Loucy (cell line): ENCODE measurements around the gene CYB561D2.

Experiments used
- H2AFZ ChIP-seq: fragments of 200-600 bp; sonication (generic); 2 replicates; pipeline ENCODE4 v1.6.0; 2016; ENCODE audit warnings: antibody characterized with exemption, mild to moderate bottlenecking, low read length, moderate library complexity
- H3F3A ChIP-seq: fragments of 200-600 bp; 2 replicates; pipeline ENCODE4 v1.6.0; 2016; ENCODE audit warnings: antibody characterized with exemption, low read depth, mild to moderate bottlenecking
- H3K27me3 ChIP-seq: fragments of 200-600 bp; sonication (generic); 2 replicates; pipeline ENCODE4 v1.6.1; 2014; ENCODE audit warnings: low read length, mild to moderate bottlenecking; ENCODE audit not compliant: insufficient read depth, poor library complexity, severe bottlenecking
- H3K36me3 ChIP-seq: fragments of 200-600 bp; sonication (generic); 2 replicates; pipeline ENCODE4 v1.6.1; 2016; ENCODE audit warnings: low read length; ENCODE audit not compliant: insufficient read depth
- H3K4me1 ChIP-seq: fragments of 200-600 bp; sonication (generic); 2 replicates; pipeline ENCODE4 v1.5.1; 2014; ENCODE audit warnings: low read length, mild to moderate bottlenecking; ENCODE audit not compliant: insufficient read depth, poor library complexity, severe bottlenecking
- H3K4me2 ChIP-seq: fragments of 200-600 bp; sonication (generic); 2 replicates; pipeline ENCODE4 v1.6.0; 2014; ENCODE audit warnings: antibody characterized with exemption, low read length, low read depth, mild to moderate bottlenecking; ENCODE audit not compliant: poor library complexity, severe bottlenecking
- H3K4me3 ChIP-seq: fragments of 200-600 bp; sonication (generic); 2 replicates; pipeline ENCODE4 v1.5.1; 2014; ENCODE audit warnings: low read length, mild to moderate bottlenecking, mixed read lengths; ENCODE audit not compliant: poor library complexity, severe bottlenecking
- H3K79me2 ChIP-seq: fragments of 200-600 bp; sonication (generic); 2 replicates; pipeline ENCODE4 v1.6.1; 2014; ENCODE audit warnings: low read length; ENCODE audit not compliant: insufficient read depth
- H3K9ac ChIP-seq: fragments of 200-600 bp; sonication (generic); 2 replicates; pipeline ENCODE4 v1.6.0; 2014; ENCODE audit warnings: mild to moderate bottlenecking, low read depth, low read length, moderate library complexity; ENCODE audit not compliant: poor library complexity, severe bottlenecking
- H3K9me2 ChIP-seq: fragments of 200-600 bp; sonication (generic); replicated peaks from 2 replicates; pipeline ENCODE4 v1.6.1; 2016; ENCODE audit warnings: low read depth, low read length, mixed read lengths
- H3K9me3 ChIP-seq: fragments of 200-600 bp; sonication (generic); 2 replicates; pipeline ENCODE4 v1.6.1; 2014; ENCODE audit warnings: mild to moderate bottlenecking, antibody characterized with exemption, low read length, low read depth; ENCODE audit not compliant: insufficient read depth
- H4K20me1 ChIP-seq: fragments of 200-600 bp; sonication (generic); 2 replicates; pipeline ENCODE4 v1.6.0; 2014; ENCODE audit warnings: antibody characterized with exemption, low read length, mild to moderate bottlenecking; ENCODE audit not compliant: insufficient read depth, poor library complexity, severe bottlenecking
- CTCF ChIP-seq: fragments of 200-600 bp; sonication (generic); conservative IDR thresholded peaks from 2 replicates; pipeline ENCODE4 v1.5.1; 2014; ENCODE audit warnings: mild to moderate bottlenecking, antibody characterized with exemption, low read length
- EZH2phosphoT487 ChIP-seq: fragments of 200-600 bp; IDR thresholded peaks from 2 replicates; pipeline ENCODE4 v1.6.1; 2018; ENCODE audit warnings: antibody characterized with exemption, mild to moderate bottlenecking, moderate library complexity, borderline replicate concordance

The CYB561D2 gene

GRCh38 chr3:50326182-50326541, 24.5 kb upstream of the CYB561D2 start:
- H3K27me3 ChIP-seq, result no peaks in the 10 kb centered on the region
- peaks cover 31% of the 10 kb centered on the region for H3K79me2 ChIP-seq
- peak overlapping the region; percentile 82 for H3K9ac ChIP-seq
- no peak overlapping the region for H3K4me3 ChIP-seq
- peaks cover 20% of the 10 kb centered on the region for H3K36me3 ChIP-seq
- H3K9me2 ChIP-seq, result no peaks in the 10 kb centered on the region
- peaks cover 15% of the 10 kb centered on the region for H3K4me1 ChIP-seq
- peaks cover 31% of the 10 kb centered on the region for H4K20me1 ChIP-seq
- peak overlapping the region; percentile 95 for H3K4me2 ChIP-seq
- H3F3A ChIP-seq, result peaks cover 9% of the 10 kb centered on the region
- H2AFZ ChIP-seq, result no peak overlapping the region
- no peaks in the 10 kb centered on the region for H3K9me3 ChIP-seq
- TF ChIP-seq CTCF, result no peak
- TF ChIP-seq EZH2phosphoT487, result no peak

- no peaks in the 10 kb centered on the region for H3K9me3 ChIP-seq
- peak overlapping the region; percentile 95 for H3K4me2 ChIP-seq
- peaks cover 41% of the 10 kb centered on the region for H4K20me1 ChIP-seq
- no peaks in the 10 kb centered on the region for H3K9me2 ChIP-seq
- H3K36me3 ChIP-seq, result peaks cover 30% of the 10 kb centered on the region
- peak overlapping the region; percentile 82 for H3K9ac ChIP-seq
- peak overlapping the region; percentile 94 for H3K4me3 ChIP-seq
- H3F3A ChIP-seq, result peaks cover 9% of the 10 kb centered on the region
- no peak for TF ChIP-seq EZH2phosphoT487
- no peak overlapping the region for H2AFZ ChIP-seq
- H3K4me1 ChIP-seq, result peaks cover 15% of the 10 kb centered on the region
- H3K27me3 ChIP-seq, result no peaks in the 10 kb centered on the region
- peaks cover 41% of the 10 kb centered on the region for H3K79me2 ChIP-seq
These were observed 23.5 kb upstream of the CYB561D2 start for GRCh38 chr3:50327129-50327528.

GRCh38 chr3:50327943-50328691, 22.5 kb upstream of the CYB561D2 start, which contains the start of gene TUSC2:
TSS of gene TUSC2 (minus strand) at chr3:50328223. CDS start at chr3:50328099, 124 bp downstream.
- peaks cover 51% of the 10 kb centered on the region for H3K79me2 ChIP-seq
- peaks cover 9% of the 10 kb centered on the region for H3F3A ChIP-seq
- H3K4me2 ChIP-seq, result peak within 1 kb of the TSS; percentile 95
- H3K36me3 ChIP-seq, result peaks cover 35% of the 10 kb centered on the region
- peaks cover 15% of the 10 kb centered on the region for H3K4me1 ChIP-seq
- H3K4me3 ChIP-seq, result peak within 1 kb of the TSS; percentile 94
- H3K9me2 ChIP-seq, result no peaks in the 10 kb centered on the region
- H2AFZ ChIP-seq, result no peak within 1 kb of the TSS
- TF ChIP-seq CTCF (no peak), EZH2phosphoT487 (no peak)
- H3K9me3 ChIP-seq, result no peaks in the 10 kb centered on the region
- H3K27me3 ChIP-seq, result no peaks in the 10 kb centered on the region
- H3K9ac ChIP-seq, result peak within 1 kb of the TSS; percentile 82
- H4K20me1 ChIP-seq, result peaks cover 49% of the 10 kb centered on the region

GRCh38 chr3:50330330-50330729, 20.3 kb upstream of the CYB561D2 start:
- TF ChIP-seq CTCF (no peak), EZH2phosphoT487 (no peak)
- H3K79me2 ChIP-seq, result peaks cover 73% of the 10 kb centered on the region

More at GRCh38 chr3:50330330-50330729, 20.3 kb upstream of the CYB561D2 start:
- Histone ChIP-seq H3K4me1 (peaks cover 25% of the 10 kb centered on the region), H3K36me3 (peaks cover 46% of the 10 kb centered on the region), H3K4me2 (no peak overlapping the region), H2AFZ (no peak overlapping the region), H4K20me1 (peaks cover 72% of the 10 kb centered on the region), H3K4me3 (no peak overlapping the region), H3F3A (peaks cover 9% of the 10 kb centered on the region), H3K9me3 (no peaks in the 10 kb centered on the region), H3K9me2 (no peaks in the 10 kb centered on the region), H3K9ac (no peak overlapping the region), H3K27me3 (no peaks in the 10 kb centered on the region)
